Parathyroid adenoma (tissue), 2 donors: ENCODE data around the gene SLC20A1.

Experiments
- H2AFZ ChIP-seq: fragments of 300-600 bp; sonication (generic); one replicate; pipeline ENCODE4 v1.7.0; 2017; ENCODE audit warnings: antibody characterized with exemption, mild to moderate bottlenecking
- H3K27ac ChIP-seq: fragments of 300-600 bp; sonication (generic); one replicate; pipeline ENCODE4 v1.7.0; 2017
- H3K27me3 ChIP-seq: fragments of 300-600 bp; sonication (generic); one replicate; pipeline ENCODE4 v1.7.0; 2017; ENCODE audit warnings: low read length; ENCODE audit not compliant: control insufficient read depth, insufficient read depth
- H3K36me3 ChIP-seq: fragments of 300-600 bp; sonication (generic); one replicate; pipeline ENCODE4 v1.7.0; 2017; ENCODE audit warnings: low read length; ENCODE audit not compliant: control insufficient read depth, insufficient read depth
- H3K4me1 ChIP-seq: fragments of 300-600 bp; sonication (generic); one replicate; pipeline ENCODE4 v1.7.0; 2017; ENCODE audit warnings: control low read depth
- H3K4me2 ChIP-seq: fragments of 300-600 bp; sonication (generic); one replicate; pipeline ENCODE4 v1.7.0; 2017; ENCODE audit warnings: low read length
- H3K4me3 ChIP-seq: fragments of 300-600 bp; sonication (generic); one replicate; pipeline ENCODE4 v1.7.0; 2017; ENCODE audit warnings: low read depth, low read length
- H3K79me2 ChIP-seq: fragments of 300-600 bp; sonication (generic); one replicate; pipeline ENCODE4 v1.7.0; 2017; ENCODE audit warnings: control low read depth
- H3K9ac ChIP-seq: fragments of 300-600 bp; sonication (generic); one replicate; pipeline ENCODE4 v1.7.0; 2017; ENCODE audit warnings: mild to moderate bottlenecking
- H3K9me3 ChIP-seq: fragments of 300-600 bp; sonication (generic); one replicate; pipeline ENCODE4 v1.7.0; 2017; ENCODE audit warnings: low read length; ENCODE audit not compliant: control insufficient read depth
- CTCF ChIP-seq: fragments of 300-600 bp; sonication (generic); IDR thresholded peaks from one replicate; pipeline ENCODE4 v1.7.0; 2017; ENCODE audit warnings: antibody characterized with exemption, mild to moderate bottlenecking
- donor health status: primary hyperparathyroidism.

SLC20A1 gene

GRCh38 chr2:112709703-112710102 is 64.0 kb downstream of the SLC20A1 start:
- Histone ChIP-seq H3K27me3 (no peaks in the 10 kb centered on the region), H3K36me3 (no peaks in the 10 kb centered on the region), H3K4me3 (no peak overlapping the region), H3K4me2 (no peak overlapping the region), H3K9ac (no peak overlapping the region), H3K27ac (no peak overlapping the region), H3K79me2 (no peaks in the 10 kb centered on the region), H3K4me1 (no peaks in the 10 kb centered on the region), H2AFZ (no peak overlapping the region), H3K9me3 (no peaks in the 10 kb centered on the region)
- no peak for TF ChIP-seq CTCF

- H3K9me3 ChIP-seq, result no peaks in the 10 kb centered on the region
- no peak overlapping the region for H3K4me2 ChIP-seq
- no peak overlapping the region for H3K27ac ChIP-seq
- no peak overlapping the region for H3K9ac ChIP-seq
- H3K4me1 ChIP-seq, result no peaks in the 10 kb centered on the region
- no peak overlapping the region for H3K4me3 ChIP-seq
- no peak overlapping the region for H2AFZ ChIP-seq
- no peaks in the 10 kb centered on the region for H3K27me3 ChIP-seq
- no peaks in the 10 kb centered on the region for H3K79me2 ChIP-seq
- TF ChIP-seq CTCF, result no peak
- H3K36me3 ChIP-seq, result no peaks in the 10 kb centered on the region
Measured at GRCh38 chr2:112710956-112711750, 65.4 kb downstream of the SLC20A1 start.

GRCh38 chr2:112712465-112712864 is 66.7 kb downstream of the SLC20A1 start:
- H3K36me3 ChIP-seq, result no peaks in the 10 kb centered on the region
- no peaks in the 10 kb centered on the region for H3K4me1 ChIP-seq

GRCh38 chr2:112712903-112713584 is 67.3 kb downstream of the SLC20A1 start:
- H3K27me3 ChIP-seq, result no peaks in the 10 kb centered on the region
- H2AFZ ChIP-seq, result no peak overlapping the region
- no peaks in the 10 kb centered on the region for H3K4me1 ChIP-seq
- no peaks in the 10 kb centered on the region for H3K36me3 ChIP-seq
- H3K4me2 ChIP-seq, result no peak overlapping the region
- H3K79me2 ChIP-seq, result no peaks in the 10 kb centered on the region
- no peak overlapping the region for H3K4me3 ChIP-seq
- no peak overlapping the region for H3K27ac ChIP-seq
- no peaks in the 10 kb centered on the region for H3K9me3 ChIP-seq
- no peak overlapping the region for H3K9ac ChIP-seq
- TF ChIP-seq CTCF, result no peak

More at GRCh38 chr2:112712465-112712864, 66.7 kb downstream of the SLC20A1 start:
- Histone ChIP-seq H3K9me3 (no peaks in the 10 kb centered on the region), H3K79me2 (no peaks in the 10 kb centered on the region), H3K9ac (no peak overlapping the region), H2AFZ (no peak overlapping the region), H3K4me3 (no peak overlapping the region), H3K27ac (no peak overlapping the region), H3K27me3 (no peaks in the 10 kb centered on the region), H3K4me2 (no peak overlapping the region)
- no peak for TF ChIP-seq CTCF
